CD14-positive monocyte (primary cell): ENCODE measurements around the gene KCNK3. TPM values are rescaled to one million over a fixed set of nuclear protein-coding genes. Genes with fewer than 3 reads are reported as not detected.

ENCODE experiments used
- DNase-seq, 3 donors: peaks; one replicate each; pipeline ENCODE4 v3.0.0-alpha.2; 2011 to 2022
- H2AFZ ChIP-seq: 2 replicates; pipeline ENCODE4 v1.6.0; 2012; ENCODE audit warnings: mild to moderate bottlenecking, low read depth, low read length, inconsistent platforms; ENCODE audit not compliant: insufficient read depth, poor library complexity, severe bottlenecking
- H3K27ac ChIP-seq, 2 donors: 1 replicate in 1 of 2; 2 replicates in 1 of 2; pipeline ENCODE4 v1.5.1; 2012 to 2013; ENCODE audit warnings: low read length in 2 of 2, control low read depth in 1 of 2, inconsistent platforms in 1 of 2, low read depth in 1 of 2, mild to moderate bottlenecking in 1 of 2
- H3K27me3 ChIP-seq, 2 donors: one replicate each; pipeline versions ENCODE4 v1.6.0 to v1.6.1; 2011 to 2013; ENCODE audit warnings: low read length in 2 of 2; ENCODE audit not compliant: control insufficient read depth in 2 of 2, insufficient read depth in 2 of 2
- H3K36me3 ChIP-seq, 2 donors: replicated peaks in 1 of 2; 1 replicate in 1 of 2; 2 replicates in 1 of 2; pipeline versions ENCODE4 v1.5.1 to v1.6.1; 2012 to 2013; ENCODE audit warnings: low read length in 2 of 2, control low read depth in 1 of 2, inconsistent platforms in 1 of 2, mild to moderate bottlenecking in 1 of 2; ENCODE audit not compliant: insufficient read depth in 2 of 2, control insufficient read depth in 1 of 2
- H3K4me1 ChIP-seq, 2 donors: 1 replicate in 1 of 2; 2 replicates in 1 of 2; pipeline versions ENCODE4 v1.5.1 to v1.6.1; 2012 to 2013; ENCODE audit warnings: low read length in 2 of 2, control low read depth in 1 of 2, inconsistent platforms in 1 of 2, mild to moderate bottlenecking in 1 of 2, moderate library complexity in 1 of 2; ENCODE audit not compliant: insufficient read depth in 2 of 2, control insufficient read depth in 1 of 2
- H3K4me2 ChIP-seq: replicated peaks from 2 replicates; pipeline ENCODE3; 2012; ENCODE audit warnings: low read length, moderate library complexity, mild to moderate bottlenecking; ENCODE audit not compliant: poor library complexity, severe bottlenecking; ENCODE audit errors: extremely low read depth
- H3K4me3 ChIP-seq, 3 experiments: fragments of 200-600 bp in 1 of 3; sonication (generic) in 1 of 3; replicated peaks in 1 of 3; 1 replicate in 2 of 3; 2 replicates in 1 of 3; pipeline ENCODE4 v1.5.1; 2011 to 2013; ENCODE audit warnings: low read length in 3 of 3, mild to moderate bottlenecking in 3 of 3, control low read depth in 2 of 3, low read depth in 2 of 3, inconsistent platforms in 1 of 3, moderate library complexity in 1 of 3
- H3K79me2 ChIP-seq: 2 replicates; pipeline ENCODE4 v1.6.0; 2012; ENCODE audit warnings: mild to moderate bottlenecking, control low read depth, inconsistent platforms, low read length, moderate library complexity; ENCODE audit not compliant: insufficient read depth
- H3K9ac ChIP-seq: 2 replicates; pipeline ENCODE4 v1.6.0; 2017; ENCODE audit warnings: low read length, mild to moderate bottlenecking; ENCODE audit not compliant: insufficient read depth, poor library complexity, severe bottlenecking
- H3K9me3 ChIP-seq, 2 donors: replicated peaks in 1 of 2; 1 replicate in 1 of 2; 2 replicates in 1 of 2; pipeline versions ENCODE4 v1.5.1 to v1.6.1; 2012 to 2013; ENCODE audit warnings: low read length in 2 of 2, control low read depth in 1 of 2; ENCODE audit not compliant: control insufficient read depth in 1 of 2, insufficient read depth in 1 of 2
- H4K20me1 ChIP-seq: 2 replicates; pipeline ENCODE4 v1.6.0; 2012; ENCODE audit warnings: mild to moderate bottlenecking, low read length, control low read depth, moderate library complexity; ENCODE audit not compliant: insufficient read depth
- H3K27ac Mint-ChIP-seq, 7 donors: one replicate each; pipeline ENCODE4 v1.8.0; 2020; ENCODE audit warnings: mild to moderate bottlenecking in 7 of 7, mixed read lengths in 7 of 7, moderate library complexity in 6 of 7, inconsistent platforms in 2 of 7
- H3K27me3 Mint-ChIP-seq, 3 donors: one replicate each; pipeline ENCODE4 v1.8.0; 2021 to 2022; ENCODE audit warnings: low read depth in 3 of 3, mild to moderate bottlenecking in 3 of 3, mixed read lengths in 3 of 3, moderate library complexity in 3 of 3, inconsistent platforms in 1 of 3
- H3K36me3 Mint-ChIP-seq, 2 donors: one replicate each; pipeline ENCODE4 v1.8.0; 2020; ENCODE audit warnings: mixed read lengths in 2 of 2, inconsistent platforms in 1 of 2, mild to moderate bottlenecking in 1 of 2
- H3K4me1 Mint-ChIP-seq: one replicate; pipeline ENCODE4 v1.8.0; 2020; ENCODE audit warnings: mild to moderate bottlenecking, mixed read lengths
- H3K4me3 Mint-ChIP-seq, 2 donors: one replicate each; pipeline ENCODE4 v1.8.0; 2020; ENCODE audit warnings: mild to moderate bottlenecking in 2 of 2, mixed read lengths in 2 of 2, moderate library complexity in 1 of 2
- H3K9me3 Mint-ChIP-seq, 7 donors: one replicate each; pipeline ENCODE4 v1.8.0; 2020 to 2022; ENCODE audit warnings: mixed read lengths in 7 of 7, mild to moderate bottlenecking in 6 of 7, moderate library complexity in 6 of 7, inconsistent platforms in 2 of 7
- WGBS: methylation state at CpG from one replicate; pipeline ENCODE4 v1.1.5; 2013; ENCODE audit warnings: missing lambda C conversion rate; ENCODE audit not compliant: insufficient coverage; 5-methylcytosine and 5-hydroxymethylcytosine counted together
- intact Hi-C, 2 donors: fragments of 100-400 bp; cut with micrococcal nuclease; formaldehyde crosslinking; loops; one replicate each; pipeline versions ENCODE4 v1.15.0 to v1.15.1; 2023
- polyA plus RNA-seq, 3 donors: library from polyadenylated mRNA; depleted of rRNA in 1 of 3; unstranded in 2 of 3; stranded (reverse) in 1 of 3; fragments of 300-500 nt in 2 of 3; fragments of >200 nt in 1 of 3; fragmentation: Illumina TruSeq in 2 of 3; gene quantifications; 1 replicate in 2 of 3; 2 replicates in 1 of 3; pipeline ENCODE4 v1.2.3, GENCODE V29; 2012 to 2021
- TF ChIP-seq, protein P1 (sequence below): fragments of 200-600 bp; IDR thresholded peaks from one replicate; pipeline ENCODE4 v1.8.0; 2022; ENCODE audit warnings: antibody characterized with exemption, mild to moderate bottlenecking

Gene KCNK3
- polyA plus RNA-seq, 3 donors, result not detected

- Histone ChIP-seq H2AFZ (no peak overlapping the region), H3K27ac (peak overlapping the region; percentile 30 to 72), H4K20me1 (peaks cover 54% of the 10 kb centered on the region), H3K4me2 (peak overlapping the region; percentile 32), H3K79me2 (peaks cover 67% of the 10 kb centered on the region), H3K36me3 (peaks cover 0 to under 1% of the 10 kb centered on the region in 2 donors), H3K4me1 (peaks cover 67 to 79% of the 10 kb centered on the region in 2 donors), H3K9ac (peak overlapping the region; percentile 38), H3K9me3 (no peaks in the 10 kb centered on the region), H3K27me3 (peaks cover 0 to 5% of the 10 kb centered on the region in 2 donors), H3K4me3 (peak overlapping the region in 1 of 3 experiments; percentile 18)
- intact Hi-C loops, result loop anchor here in 1 of 2 donors (10.0 kb wide), 2 partner anchors 422 to 1972 kb away; partner anchors contain the start of genes ADGRF3, CENPO, PTRHD1 and SELENOI
- TF ChIP-seq, protein P1, sequence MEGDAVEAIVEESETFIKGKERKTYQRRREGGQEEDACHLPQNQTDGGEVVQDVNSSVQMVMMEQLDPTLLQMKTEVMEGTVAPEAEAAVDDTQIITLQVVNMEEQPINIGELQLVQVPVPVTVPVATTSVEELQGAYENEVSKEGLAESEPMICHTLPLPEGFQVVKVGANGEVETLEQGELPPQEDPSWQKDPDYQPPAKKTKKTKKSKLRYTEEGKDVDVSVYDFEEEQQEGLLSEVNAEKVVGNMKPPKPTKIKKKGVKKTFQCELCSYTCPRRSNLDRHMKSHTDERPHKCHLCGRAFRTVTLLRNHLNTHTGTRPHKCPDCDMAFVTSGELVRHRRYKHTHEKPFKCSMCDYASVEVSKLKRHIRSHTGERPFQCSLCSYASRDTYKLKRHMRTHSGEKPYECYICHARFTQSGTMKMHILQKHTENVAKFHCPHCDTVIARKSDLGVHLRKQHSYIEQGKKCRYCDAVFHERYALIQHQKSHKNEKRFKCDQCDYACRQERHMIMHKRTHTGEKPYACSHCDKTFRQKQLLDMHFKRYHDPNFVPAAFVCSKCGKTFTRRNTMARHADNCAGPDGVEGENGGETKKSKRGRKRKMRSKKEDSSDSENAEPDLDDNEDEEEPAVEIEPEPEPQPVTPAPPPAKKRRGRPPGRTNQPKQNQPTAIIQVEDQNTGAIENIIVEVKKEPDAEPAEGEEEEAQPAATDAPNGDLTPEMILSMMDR, result no peak
- 33% methylated on average over 5 of the region's 5 CpGs for WGBS
- peaks cover 19 to 31% of the 10 kb centered on the region in 2 donors for H3K36me3 Mint-ChIP-seq
- peaks cover 0 to 2% (median 0%) of the 10 kb centered on the region in 7 donors for H3K9me3 Mint-ChIP-seq
- peaks cover 0 to 10% (median 8%) of the 10 kb centered on the region in 3 donors for H3K27me3 Mint-ChIP-seq
- no peak overlapping the region for H3K4me3 Mint-ChIP-seq
- DNase-seq, result peak in 2 of 3 donors; percentile 18 to 19
- H3K27ac Mint-ChIP-seq, result peak overlapping the region in 6 of 7 donors; percentile 9 to 80 (median 58)
- peaks cover 72% of the 10 kb centered on the region for H3K4me1 Mint-ChIP-seq
Measured at GRCh38 chr2:26767129-26767528, 74.6 kb downstream of the KCNK3 start.

DNA sequence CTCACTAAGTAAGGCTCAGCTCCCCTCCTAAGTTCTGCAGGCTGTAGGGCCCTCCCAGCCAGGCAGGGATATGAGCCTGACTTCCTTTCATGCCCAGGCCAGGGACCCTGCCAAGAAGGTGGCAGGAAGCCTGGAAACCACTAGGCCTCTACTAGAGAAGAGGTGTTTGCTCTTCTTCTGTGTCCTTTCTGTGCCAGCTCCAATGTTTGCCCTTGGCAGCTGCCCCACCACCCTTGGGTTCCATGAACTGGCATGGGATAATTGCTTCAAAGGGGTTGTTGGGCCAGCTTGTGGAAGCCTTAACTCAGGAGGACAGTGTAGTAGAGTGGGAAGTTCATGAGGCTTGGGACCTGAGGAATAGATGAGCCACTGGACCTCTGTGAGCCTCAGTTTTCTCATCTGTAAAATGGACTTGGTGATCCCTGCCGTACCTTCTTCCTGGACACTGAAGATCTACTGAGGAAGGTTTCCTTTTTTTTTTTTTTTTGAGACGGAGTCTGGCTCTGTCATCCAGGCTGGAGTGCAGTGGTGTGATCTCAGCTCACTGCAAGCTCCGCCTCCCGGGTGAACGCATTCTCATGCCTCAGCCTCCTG is 75.5 kb downstream of the KCNK3 start:
- peaks cover 22 to 33% of the 10 kb centered on the region in 2 donors for H3K36me3 Mint-ChIP-seq
- H3K4me1 ChIP-seq, result peaks cover 71 to 87% of the 10 kb centered on the region in 2 donors
- 100% methylated on average over 3 of the region's 5 CpGs for WGBS
- no peak overlapping the region for H3K4me3 ChIP-seq
- H3K9ac ChIP-seq, result no peak overlapping the region
- peaks cover 0 to 2% (median 0%) of the 10 kb centered on the region in 7 donors for H3K9me3 Mint-ChIP-seq
- peak overlapping the region; percentile 30 to 87 for H3K27ac ChIP-seq
- H3K27me3 Mint-ChIP-seq, result peaks cover 0 to 5% (median 4%) of the 10 kb centered on the region in 3 donors
- H3K79me2 ChIP-seq, result peaks cover 76% of the 10 kb centered on the region
- intact Hi-C loops, result loop anchor here in 1 of 2 donors (2.0 to 10.0 kb wide), 3 partner anchors 17 to 1973 kb away; partner anchors contain the start of genes ADGRF3, CENPO, PTRHD1 and SELENOI
- peak overlapping the region; percentile 14 to 94 (median 65) for H3K27ac Mint-ChIP-seq
- no peak overlapping the region for H2AFZ ChIP-seq
- no peak overlapping the region for H3K4me3 Mint-ChIP-seq
- peaks cover 0 to 5% of the 10 kb centered on the region in 2 donors for H3K27me3 ChIP-seq
- H3K9me3 ChIP-seq, result no peaks in the 10 kb centered on the region
- peaks cover 0 to 9% of the 10 kb centered on the region in 2 donors for H3K36me3 ChIP-seq
- TF ChIP-seq, protein P1, result no peak
- DNase-seq, result no peak
- peaks cover 62% of the 10 kb centered on the region for H4K20me1 ChIP-seq
- H3K4me1 Mint-ChIP-seq, result peaks cover 81% of the 10 kb centered on the region
- no peak overlapping the region for H3K4me2 ChIP-seq
